ENCODE results near the gene ADAMTS18.

DNA sequence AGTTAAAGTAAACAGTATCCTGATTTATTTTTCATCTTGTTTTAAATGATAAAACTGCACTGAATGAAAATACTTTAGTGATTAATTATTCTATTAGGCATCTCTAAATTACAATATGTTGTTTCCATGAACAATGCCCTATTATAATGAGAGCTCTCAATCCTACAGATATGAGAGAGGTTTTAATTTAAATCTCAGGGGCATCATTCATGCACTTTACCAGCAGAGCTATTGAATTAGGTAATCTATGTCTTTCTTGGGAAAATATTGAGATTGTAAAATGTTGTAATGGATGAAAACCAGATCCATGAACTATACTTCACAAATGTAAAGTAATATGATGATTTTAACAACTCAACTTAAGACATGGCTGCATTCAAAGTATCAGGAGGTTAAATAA lies 103.8 kb downstream of the ADAMTS18 start:
- TF ChIP-seq, protein P1, sequence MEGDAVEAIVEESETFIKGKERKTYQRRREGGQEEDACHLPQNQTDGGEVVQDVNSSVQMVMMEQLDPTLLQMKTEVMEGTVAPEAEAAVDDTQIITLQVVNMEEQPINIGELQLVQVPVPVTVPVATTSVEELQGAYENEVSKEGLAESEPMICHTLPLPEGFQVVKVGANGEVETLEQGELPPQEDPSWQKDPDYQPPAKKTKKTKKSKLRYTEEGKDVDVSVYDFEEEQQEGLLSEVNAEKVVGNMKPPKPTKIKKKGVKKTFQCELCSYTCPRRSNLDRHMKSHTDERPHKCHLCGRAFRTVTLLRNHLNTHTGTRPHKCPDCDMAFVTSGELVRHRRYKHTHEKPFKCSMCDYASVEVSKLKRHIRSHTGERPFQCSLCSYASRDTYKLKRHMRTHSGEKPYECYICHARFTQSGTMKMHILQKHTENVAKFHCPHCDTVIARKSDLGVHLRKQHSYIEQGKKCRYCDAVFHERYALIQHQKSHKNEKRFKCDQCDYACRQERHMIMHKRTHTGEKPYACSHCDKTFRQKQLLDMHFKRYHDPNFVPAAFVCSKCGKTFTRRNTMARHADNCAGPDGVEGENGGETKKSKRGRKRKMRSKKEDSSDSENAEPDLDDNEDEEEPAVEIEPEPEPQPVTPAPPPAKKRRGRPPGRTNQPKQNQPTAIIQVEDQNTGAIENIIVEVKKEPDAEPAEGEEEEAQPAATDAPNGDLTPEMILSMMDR (IDR thresholded peaks at IDR 0.05; ENCODE audit: insufficient read depth, low read depth, low read length), result no peak
- no peak for TF ChIP-seq EZH2 (IDR thresholded peaks at IDR 0.05; ENCODE audit: insufficient read depth, low read length)
